Measurements from ENCODE around the gene TVP23A.

The TVP23A gene

GRCh38 chr16:10813099-10813455 is 5.5 kb downstream of the TVP23A start:
- no peak for DNase-seq (ENCODE audit: low spot score)
- in situ Hi-C loops (cut with MboI; ENCODE audit: low sequenced_read_pairs, unreplicated experiment) = no loop called here
- no peak for TF ChIP-seq CTCF (IDR thresholded peaks at IDR 0.05; ENCODE audit: borderline replicate concordance, control extremely low read depth, extremely low read depth, insufficient read depth, missing control alignments)

GRCh38 chr16:10812312-10813098 is 6.1 kb downstream of the TVP23A start:
- in situ Hi-C loops (cut with MboI; ENCODE audit: low sequenced_read_pairs, unreplicated experiment) = no loop called here
- no peak for DNase-seq (ENCODE audit: low spot score)
- TF ChIP-seq CTCF (IDR thresholded peaks at IDR 0.05; ENCODE audit: borderline replicate concordance, control extremely low read depth, extremely low read depth, insufficient read depth, missing control alignments) = no peak

GRCh38 chr16:10809706-10810105 is 8.9 kb downstream of the TVP23A start:
- in situ Hi-C loops (cut with MboI; ENCODE audit: low sequenced_read_pairs, unreplicated experiment) = no loop called here
- TF ChIP-seq CTCF (IDR thresholded peaks at IDR 0.05; ENCODE audit: borderline replicate concordance, control extremely low read depth, extremely low read depth, insufficient read depth, missing control alignments) = no peak

DNA sequence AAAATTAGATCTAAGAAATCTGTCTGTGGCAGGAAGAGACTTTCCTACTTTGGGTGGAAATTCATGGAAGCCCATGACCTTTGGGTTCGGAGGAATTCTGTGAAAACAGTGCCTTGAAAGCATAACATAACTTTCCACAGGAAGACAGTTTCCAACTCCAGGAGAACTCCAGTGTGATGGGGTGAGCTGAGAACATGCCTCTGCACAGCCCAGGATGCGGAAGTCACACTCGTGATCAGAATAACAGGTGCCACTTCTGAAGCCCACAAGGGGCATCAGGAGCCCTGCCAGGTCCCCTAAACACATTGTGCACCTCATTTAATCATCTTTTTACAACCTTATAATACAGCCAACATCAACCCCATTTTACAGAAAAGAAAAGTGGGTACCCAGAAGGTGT is 9.7 kb downstream of the TVP23A start:
- in situ Hi-C loops (cut with MboI; ENCODE audit: low sequenced_read_pairs, unreplicated experiment) = no loop called here
- DNase-seq (ENCODE audit: low spot score) = no peak
- no peak for TF ChIP-seq CTCF (IDR thresholded peaks at IDR 0.05; ENCODE audit: borderline replicate concordance, control extremely low read depth, extremely low read depth, insufficient read depth, missing control alignments)

More at GRCh38 chr16:10809706-10810105, 8.9 kb downstream of the TVP23A start:
- no peak for DNase-seq (ENCODE audit: low spot score)

GRCh38 chr16:10808218-10808617 is 10.4 kb downstream of the TVP23A start:
- no peak for DNase-seq (ENCODE audit: low spot score)
- in situ Hi-C loops (cut with MboI; ENCODE audit: low sequenced_read_pairs, unreplicated experiment) = no loop called here
- TF ChIP-seq CTCF (IDR thresholded peaks at IDR 0.05; ENCODE audit: borderline replicate concordance, control extremely low read depth, extremely low read depth, insufficient read depth, missing control alignments) = no peak

DNA sequence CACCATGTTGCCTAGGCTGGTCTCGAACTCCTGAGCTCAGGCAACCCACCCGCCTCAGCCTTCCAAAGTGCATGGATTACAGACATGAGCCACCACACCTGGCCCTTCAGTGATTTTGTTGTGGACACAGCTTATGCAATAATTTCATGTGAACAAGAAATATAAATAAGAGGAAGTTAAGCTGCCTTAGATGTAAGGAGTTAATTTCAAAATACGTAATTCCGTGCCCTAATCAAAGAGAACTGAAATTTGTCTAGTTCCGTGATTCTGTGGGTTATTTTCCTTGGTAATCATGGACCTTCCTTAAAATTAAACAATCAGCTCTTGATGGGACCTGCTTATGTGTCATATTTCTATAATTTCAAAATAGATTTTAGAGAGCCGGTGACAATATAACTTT is 11.9 kb downstream of the TVP23A start:
- in situ Hi-C loops (cut with MboI; ENCODE audit: low sequenced_read_pairs, unreplicated experiment) = no loop called here
- no peak for TF ChIP-seq CTCF (IDR thresholded peaks at IDR 0.05; ENCODE audit: borderline replicate concordance, control extremely low read depth, extremely low read depth, insufficient read depth, missing control alignments)

More for the DNA sequence above, 11.9 kb downstream of the TVP23A start:
- DNase-seq (ENCODE audit: low spot score) = no peak
